Gastroesophageal sphincter (tissue), 4 donors: Measurements from ENCODE around the gene AGTPBP1. TPM values are rescaled to one million over a fixed set of nuclear protein-coding genes. Genes with fewer than 3 reads are reported as not detected.

Experiments
- ATAC-seq: fragments of 150-250 bp; one replicate; pipeline ENCODE4 v1.9.1; 2016; ENCODE audit warnings: mild to moderate bottlenecking, moderate library complexity
- H3K27ac ChIP-seq, 4 donors: fragments of 200-600 bp; sonication (generic) in 3 of 4; 1 replicate in 3 of 4; 2 replicates in 1 of 4; pipeline ENCODE4 v1.5.1; 2016 to 2019
- H3K27me3 ChIP-seq: fragments of 200-600 bp; sonication (generic); one replicate; pipeline ENCODE4 v1.5.1; 2019
- H3K36me3 ChIP-seq, 2 donors: fragments of 200-600 bp; sonication (generic); one replicate each; pipeline ENCODE4 v1.5.1; 2019; ENCODE audit warnings: control low read depth in 1 of 2
- H3K4me1 ChIP-seq, 3 donors: fragments of 200-600 bp; sonication (generic); 1 replicate in 2 of 3; 2 replicates in 1 of 3; pipeline ENCODE4 v1.5.1; 2016 to 2019; ENCODE audit warnings: control low read depth in 2 of 3
- H3K4me3 ChIP-seq, 2 donors: fragments of 200-600 bp; sonication (generic); one replicate each; pipeline ENCODE4 v1.5.1; 2019; ENCODE audit warnings: mild to moderate bottlenecking in 1 of 2, moderate library complexity in 1 of 2
- H3K9me3 ChIP-seq, 3 donors: fragments of 200-600 bp; sonication (generic); one replicate each; pipeline ENCODE4 v1.5.1; 2017 to 2019; ENCODE audit warnings: control low read depth in 2 of 3
- EP300 ChIP-seq: sonication (generic); formaldehyde crosslinking; IDR thresholded peaks from one replicate; pipeline ENCODE4 v1.6.1; 2017; ENCODE audit warnings: antibody characterized with exemption, mild to moderate bottlenecking
- POLR2A ChIP-seq, 2 donors: fragments of 450-650 bp; IDR thresholded peaks; one replicate each; pipeline ENCODE4 v1.6.1; 2017; ENCODE audit warnings: antibody characterized with exemption in 2 of 2, mild to moderate bottlenecking in 2 of 2, moderate library complexity in 1 of 2
- POLR2AphosphoS5 ChIP-seq: sonication (generic); formaldehyde crosslinking; IDR thresholded peaks from one replicate; pipeline ENCODE4 v1.6.1; 2017; ENCODE audit warnings: antibody characterized with exemption
- WGBS, 2 donors: methylation state at CpG; one replicate each; pipeline ENCODE4 v1.1.5; 2018; ENCODE audit warnings: low coverage in 1 of 2; 5-methylcytosine and 5-hydroxymethylcytosine counted together
- total RNA-seq, 4 donors: library from RNA; depleted of rRNA; stranded (reverse); fragments of >200 nt; gene quantifications; one replicate each; pipeline ENCODE4 v1.1.0, GENCODE V29; 2016
- TF ChIP-seq, protein P1 (sequence below), 4 experiments: fragments of 200-600 bp in 2 of 4; fragments of 450-650 bp in 2 of 4; sonication (generic) in 1 of 4; IDR thresholded peaks; one replicate each; pipeline ENCODE4 v1.5.1; 2017 to 2019; ENCODE audit warnings: antibody characterized with exemption in 4 of 4, mild to moderate bottlenecking in 2 of 4, moderate library complexity in 2 of 4

The AGTPBP1 gene
- total RNA-seq, 4 donors from 2014 or later = 15.3 to 29.7 (median 19.1) TPM

DNA sequence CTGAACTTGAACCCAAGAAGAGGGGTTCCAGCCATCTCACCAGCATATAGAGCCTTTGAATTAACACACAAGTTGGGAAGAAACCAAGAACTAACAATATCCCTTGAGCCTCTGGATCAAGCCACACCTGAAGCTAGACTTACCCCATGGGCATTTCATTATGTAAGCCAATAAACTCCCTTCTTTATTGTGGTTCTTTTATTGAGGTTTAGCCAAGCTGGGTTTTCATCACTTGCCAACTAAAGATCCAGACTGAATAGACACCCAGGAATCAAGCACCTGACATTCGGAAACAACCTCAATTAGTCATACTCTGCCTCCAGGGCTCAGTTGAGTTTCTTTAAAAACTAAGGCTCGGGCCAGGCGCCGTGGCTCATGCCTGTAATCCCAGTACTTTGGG lies 226.7 kb downstream of the AGTPBP1 start:
- no peak overlapping the region for H3K4me3 ChIP-seq

GRCh38 chr9:85514256-85514655 lies 227.5 kb downstream of the AGTPBP1 start:
- Histone ChIP-seq H3K27me3 (peaks cover 24% of the 10 kb centered on the region), H3K36me3 (no peaks in the 10 kb centered on the region), H3K4me3 (no peak overlapping the region), H3K27ac (no peak overlapping the region), H3K9me3 (no peaks in the 10 kb centered on the region), H3K4me1 (no peaks in the 10 kb centered on the region)
- ATAC-seq = no peak
- TF ChIP-seq, protein P1, sequence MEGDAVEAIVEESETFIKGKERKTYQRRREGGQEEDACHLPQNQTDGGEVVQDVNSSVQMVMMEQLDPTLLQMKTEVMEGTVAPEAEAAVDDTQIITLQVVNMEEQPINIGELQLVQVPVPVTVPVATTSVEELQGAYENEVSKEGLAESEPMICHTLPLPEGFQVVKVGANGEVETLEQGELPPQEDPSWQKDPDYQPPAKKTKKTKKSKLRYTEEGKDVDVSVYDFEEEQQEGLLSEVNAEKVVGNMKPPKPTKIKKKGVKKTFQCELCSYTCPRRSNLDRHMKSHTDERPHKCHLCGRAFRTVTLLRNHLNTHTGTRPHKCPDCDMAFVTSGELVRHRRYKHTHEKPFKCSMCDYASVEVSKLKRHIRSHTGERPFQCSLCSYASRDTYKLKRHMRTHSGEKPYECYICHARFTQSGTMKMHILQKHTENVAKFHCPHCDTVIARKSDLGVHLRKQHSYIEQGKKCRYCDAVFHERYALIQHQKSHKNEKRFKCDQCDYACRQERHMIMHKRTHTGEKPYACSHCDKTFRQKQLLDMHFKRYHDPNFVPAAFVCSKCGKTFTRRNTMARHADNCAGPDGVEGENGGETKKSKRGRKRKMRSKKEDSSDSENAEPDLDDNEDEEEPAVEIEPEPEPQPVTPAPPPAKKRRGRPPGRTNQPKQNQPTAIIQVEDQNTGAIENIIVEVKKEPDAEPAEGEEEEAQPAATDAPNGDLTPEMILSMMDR (IDR thresholded peaks at IDR 0.05) = no peak
- TF ChIP-seq POLR2A (IDR thresholded peaks at IDR 0.05) (no peak), EP300 (no peak), POLR2AphosphoS5 (no peak)
- 59 to 73% methylated on average over 6 to 7 of the region's 8 CpGs for WGBS, 2 donors

More for the DNA sequence above, 226.7 kb downstream of the AGTPBP1 start:
- Histone ChIP-seq H3K36me3 (no peaks in the 10 kb centered on the region), H3K27ac (no peak overlapping the region), H3K9me3 (no peaks in the 10 kb centered on the region), H3K4me1 (no peaks in the 10 kb centered on the region), H3K27me3 (peaks cover 30% of the 10 kb centered on the region)
- no peak for TF ChIP-seq POLR2AphosphoS5
- TF ChIP-seq, protein P1 (IDR thresholded peaks at IDR 0.05) = no peak
- no peak for TF ChIP-seq POLR2A (IDR thresholded peaks at IDR 0.05)
- no peak for TF ChIP-seq EP300
- no peak for ATAC-seq
- 90% methylated on average over 2 of the region's 4 CpGs; no CpG with 5 or more reads in 1 of the 2 donors for WGBS, 2 donors

DNA sequence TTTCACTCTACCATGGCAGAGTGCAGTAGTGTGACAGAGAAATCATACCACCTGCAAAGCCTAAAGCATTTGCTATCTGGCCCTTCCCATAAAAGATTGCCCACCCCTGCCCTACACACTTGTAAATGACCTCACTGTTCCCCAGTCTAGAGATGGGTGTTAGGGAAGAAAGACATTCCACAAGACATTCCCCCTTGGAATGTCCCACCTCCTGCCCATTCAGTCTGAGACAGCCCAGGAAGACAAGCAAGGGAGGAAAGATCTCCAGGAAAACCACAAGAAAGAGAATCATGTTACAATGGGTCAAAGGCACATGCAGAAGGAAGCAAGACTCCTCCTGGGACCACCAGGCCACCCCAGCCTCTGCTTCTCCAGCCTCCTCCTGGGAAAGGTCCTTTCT lies 230.0 kb downstream of the AGTPBP1 start:
- peaks cover 17% of the 10 kb centered on the region for H3K27me3 ChIP-seq
- no peak for TF ChIP-seq POLR2AphosphoS5
- ATAC-seq = no peak
- no peaks in the 10 kb centered on the region for H3K4me1 ChIP-seq
- no peak overlapping the region for H3K27ac ChIP-seq
- H3K4me3 ChIP-seq = no peak overlapping the region
- H3K9me3 ChIP-seq = no peaks in the 10 kb centered on the region
- no peaks in the 10 kb centered on the region for H3K36me3 ChIP-seq

- Histone ChIP-seq H3K4me3 (no peak overlapping the region), H3K27me3 (peaks cover 15% of the 10 kb centered on the region), H3K27ac (no peak overlapping the region), H3K36me3 (no peaks in the 10 kb centered on the region), H3K9me3 (no peaks in the 10 kb centered on the region), H3K4me1 (no peaks in the 10 kb centered on the region)
- TF ChIP-seq POLR2A (IDR thresholded peaks at IDR 0.05) = no peak
- TF ChIP-seq, protein P1 (IDR thresholded peaks at IDR 0.05) = no peak
- no peak for TF ChIP-seq EP300
- no peak for TF ChIP-seq POLR2AphosphoS5
- WGBS, 2 donors = 100% methylated on average over 1 of the region's 6 CpGs
- ATAC-seq = no peak
Observed at GRCh38 chr9:85510830-85511504, 230.8 kb downstream of the AGTPBP1 start.

DNA sequence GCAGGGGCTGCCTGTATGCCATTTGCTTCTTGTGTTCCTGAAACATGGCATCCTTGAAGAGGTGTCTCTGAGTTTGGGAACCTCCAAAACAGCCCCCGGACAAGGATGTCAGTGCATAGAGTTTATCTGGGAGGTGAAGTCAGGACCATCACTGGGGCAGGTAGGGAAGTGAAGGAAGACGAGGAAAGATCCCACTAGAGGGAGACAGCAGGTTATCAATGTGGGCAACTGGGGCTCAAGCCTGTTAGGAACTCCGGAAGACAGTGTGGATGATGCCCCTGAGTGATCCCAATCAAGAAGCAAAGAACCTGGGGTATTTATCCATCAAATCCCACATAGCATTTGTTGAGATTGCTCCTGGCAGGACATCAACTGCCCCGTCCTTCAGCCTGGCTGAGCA lies 233.1 kb downstream of the AGTPBP1 start:
- Histone ChIP-seq H3K27me3 (no peaks in the 10 kb centered on the region), H3K9me3 (no peaks in the 10 kb centered on the region), H3K4me3 (no peak overlapping the region), H3K36me3 (no peaks in the 10 kb centered on the region), H3K27ac (no peak overlapping the region), H3K4me1 (no peaks in the 10 kb centered on the region)
- no peak for ATAC-seq
- whole genome bisulfite sequencing, 2 donors = 57 to 73% methylated on average over 2 to 3 of the region's 4 CpGs
- TF ChIP-seq, protein P1 (IDR thresholded peaks at IDR 0.05) = no peak
- TF ChIP-seq POLR2A (IDR thresholded peaks at IDR 0.05) = no peak
- TF ChIP-seq POLR2AphosphoS5 = no peak
- TF ChIP-seq EP300 = no peak
